ENCODE results near the gene VPS33A. TPM values are rescaled to one million over a fixed set of nuclear protein-coding genes. Genes with fewer than 3 reads are reported as not detected.

VPS33A gene
- total and polyA plus RNA-seq, 10 of the 15 experiments (the other 5 are each of a cell fraction or from before 2014, with no cell fraction given), result 7.7 to 33.6 (median 21.6) TPM

- Histone ChIP-seq H3K4me2 (ENCODE audit: control insufficient read depth, insufficient read depth) (no peak overlapping the region), H3K36me3 (ENCODE audit: control insufficient read depth in 2 of 2, insufficient read depth in 2 of 2, low read length in 1 of 2) (peaks cover 0 to 3% of the 10 kb centered on the region in 2 experiments; a peak in 3 of 4 replicates), H2AFZ (ENCODE audit: control insufficient read depth, low read depth, low read length) (no peak overlapping the region), H3K27me3 (replicated peaks in 1 of 2; ENCODE audit: control insufficient read depth in 2 of 2, insufficient read depth in 2 of 2, low read length in 1 of 2) (no peaks in the 10 kb centered on the region), H4K20me1 (ENCODE audit: control insufficient read depth, insufficient read depth) (no peaks in the 10 kb centered on the region), H3K9ac (ENCODE audit: control insufficient read depth, insufficient read depth, low read length) (no peak overlapping the region), H3K9me3 (replicated peaks; ENCODE audit: control insufficient read depth, insufficient read depth, low read length) (no peaks in the 10 kb centered on the region), H3K4me1 (ENCODE audit: control insufficient read depth, insufficient read depth, low read length) (peaks cover 3% of the 10 kb centered on the region), H3K27ac (ENCODE audit: control insufficient read depth, insufficient read depth) (no peak overlapping the region), H3K4me3 (no peak overlapping the region), H3K79me2 (ENCODE audit: control insufficient read depth, insufficient read depth, low read length) (no peaks in the 10 kb centered on the region)
- ChIA-PET POLR2A (no interaction called here), SMC1A (ENCODE audit: uncharacterized antibody, unreplicated experiment) (no interaction called here), CTCF (no interaction called here), RAD21 (ENCODE audit: unreplicated experiment) (no interaction called here)
- FAIRE-seq (no peak), ATAC-seq (no peak), DNase-seq (ENCODE audit: low read depth, low spot score) (peak; percentile 55)
- WGBS (ENCODE audit: insufficient coverage, insufficient replicate concordance, low lambda C conversion rate, missing lambda C conversion rate), result 39% methylated on average over 3 of the region's 3 CpGs
- no TSS peak for BruUV-seq (replicated peaks)
- intact Hi-C loops (cut with micrococcal nuclease; ENCODE audit: unreplicated experiment) (no loop called here), in situ Hi-C loops (cut with MboI) (no loop called here)
- TF ChIP-seq ZNF24 (IDR thresholded peaks at IDR 0.05) (no peak), CEBPZ (IDR thresholded peaks at IDR 0.05; ENCODE audit: low read depth, low read length) (no peak), ATF2 (IDR thresholded peaks at IDR 0.05; ENCODE audit: low read length) (0 out of 2 replicates have a peak, but pooled peaks have one; percentile 24), BRCA1 (IDR thresholded peaks at IDR 0.05; ENCODE audit: low read depth, low read length) (no peak), RUNX3 (IDR thresholded peaks at IDR 0.05; ENCODE audit: low read length) (peak; percentile 69), TCF3 (IDR thresholded peaks at IDR 0.05; ENCODE audit: borderline replicate concordance, insufficient read depth, low read depth, low read length) (peak; percentile 65; the same call in 1 of the 2 replicates), POLR2A (IDR thresholded peaks at IDR 0.05; ENCODE audit: low read depth, low read length) (no peak), KLF5 (IDR thresholded peaks at IDR 0.05; ENCODE audit: partially characterized antibody) (no peak), RAD21 (IDR thresholded peaks at IDR 0.05; ENCODE audit: insufficient read depth, low read depth, low read length) (no peak), POLR2AphosphoS2 (IDR thresholded peaks at IDR 0.05; ENCODE audit: low read depth, low read length) (no peak), WRNIP1 (IDR thresholded peaks at IDR 0.05; ENCODE audit: borderline replicate concordance, low read depth, low read length) (no peak), NFIC (IDR thresholded peaks at IDR 0.05; ENCODE audit: low read depth, low read length) (no peak), SMARCA5 (IDR thresholded peaks at IDR 0.05) (no peak), EED (IDR thresholded peaks at IDR 0.05; ENCODE audit: low read depth) (no peak), MYC (IDR thresholded peaks at IDR 0.05; ENCODE audit: insufficient read depth, insufficient read length, insufficient replicate concordance, low read length, severe bottlenecking) (no peak), RB1 (IDR thresholded peaks at IDR 0.05; ENCODE audit: borderline replicate concordance) (no peak), TARDBP (IDR thresholded peaks at IDR 0.05; ENCODE audit: borderline replicate concordance) (no peak)
Observed at GRCh38 chr12:122293081-122293480, 26.8 kb upstream of the VPS33A start.
